DMS 273 (cell line): ENCODE data around the gene C20orf173.
"Not testable (repeated sequence)": the region's sequence is repeated elsewhere in the genome, so short reads cannot be mapped to it uniquely, and the experiment has no call there.

Experiments
- DNase-seq: peaks from one replicate; lab custom pipeline; 2025; ENCODE audit not compliant: unreplicated experiment; lab: John Stamatoyannopoulos, UW

C20orf173 gene

DNA sequence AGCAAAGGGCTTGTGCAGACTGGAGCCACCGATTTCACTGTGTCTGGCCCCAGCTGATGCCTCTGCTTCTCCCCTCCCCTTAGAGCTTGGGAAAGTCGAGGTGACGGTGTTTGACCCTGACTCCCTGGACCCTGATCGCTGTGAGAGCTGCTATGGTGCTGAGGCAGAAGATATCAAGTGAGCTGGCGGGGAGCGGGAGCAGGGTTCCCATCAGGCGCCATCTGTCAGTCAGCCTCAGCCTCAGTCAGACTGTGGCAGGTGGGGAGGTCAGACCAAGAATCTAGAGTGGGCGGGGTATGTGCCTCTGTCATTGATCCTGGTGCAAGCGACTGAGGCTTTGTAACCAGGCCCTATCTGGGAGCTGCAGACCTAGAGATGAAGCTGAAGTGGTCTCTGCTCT is 17.9 kb upstream of the C20orf173 start:
- DNase-seq, result peak; percentile 34

GRCh38 chr20:35546127-35546526 is 16.7 kb upstream of the C20orf173 start:
- DNase-seq, result no peak

GRCh38 chr20:35544941-35545340 is 15.5 kb upstream of the C20orf173 start:
- peak; percentile 22 for DNase-seq

GRCh38 chr20:35544436-35544835 is 15.0 kb upstream of the C20orf173 start:
- no peak for DNase-seq

GRCh38 chr20:35542990-35543389 is 13.5 kb upstream of the C20orf173 start:
- DNase-seq, result no peak

DNA sequence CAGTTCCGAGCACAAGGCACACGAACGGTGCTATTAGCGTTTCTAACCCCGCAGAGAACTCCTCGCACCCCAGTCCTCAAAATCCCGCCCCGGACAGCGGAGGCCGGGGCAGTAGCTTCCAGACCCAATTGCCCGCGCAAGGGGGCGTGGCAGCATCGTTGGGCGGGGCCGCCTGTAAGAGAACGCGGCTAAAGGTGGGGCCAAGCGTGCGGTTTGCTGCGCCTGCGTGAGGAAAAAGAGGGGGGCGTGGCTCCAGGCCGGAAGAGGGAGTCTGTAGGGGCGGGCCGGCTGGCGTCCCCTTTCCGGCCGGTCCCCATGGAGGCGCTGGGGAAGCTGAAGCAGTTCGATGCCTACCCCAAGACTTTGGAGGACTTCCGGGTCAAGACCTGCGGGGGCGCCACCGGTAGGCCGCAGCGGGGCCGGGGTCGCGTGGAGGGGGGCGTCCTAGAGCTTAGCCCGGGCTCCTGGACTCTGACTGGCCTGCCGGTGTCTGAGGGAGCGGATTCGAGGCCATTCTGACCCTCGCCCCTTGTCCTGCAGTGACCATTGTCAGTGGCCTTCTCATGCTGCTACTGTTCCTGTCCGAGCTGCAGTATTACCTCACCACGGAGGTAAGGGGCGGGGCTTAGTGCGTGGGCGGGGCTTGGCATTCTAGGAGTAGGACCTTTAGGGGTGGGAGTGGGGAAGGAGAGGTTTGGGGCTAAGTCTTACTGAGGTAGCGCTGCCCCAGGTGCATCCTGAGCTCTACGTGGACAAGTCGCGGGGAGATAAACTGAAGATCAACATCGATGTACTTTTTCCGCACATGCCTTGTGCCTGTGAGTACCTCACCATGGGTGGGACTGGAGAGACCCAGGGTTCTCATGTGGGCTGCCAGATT is 12.6 kb upstream of the C20orf173 start, which contains the start of gene ERGIC3:
ERGIC3 (plus strand) TSS at position 296 of the 880 bp plus-strand sequence; CDS start at position 316, 20 bp downstream.
- peak; percentile 98 for DNase-seq

DNA sequence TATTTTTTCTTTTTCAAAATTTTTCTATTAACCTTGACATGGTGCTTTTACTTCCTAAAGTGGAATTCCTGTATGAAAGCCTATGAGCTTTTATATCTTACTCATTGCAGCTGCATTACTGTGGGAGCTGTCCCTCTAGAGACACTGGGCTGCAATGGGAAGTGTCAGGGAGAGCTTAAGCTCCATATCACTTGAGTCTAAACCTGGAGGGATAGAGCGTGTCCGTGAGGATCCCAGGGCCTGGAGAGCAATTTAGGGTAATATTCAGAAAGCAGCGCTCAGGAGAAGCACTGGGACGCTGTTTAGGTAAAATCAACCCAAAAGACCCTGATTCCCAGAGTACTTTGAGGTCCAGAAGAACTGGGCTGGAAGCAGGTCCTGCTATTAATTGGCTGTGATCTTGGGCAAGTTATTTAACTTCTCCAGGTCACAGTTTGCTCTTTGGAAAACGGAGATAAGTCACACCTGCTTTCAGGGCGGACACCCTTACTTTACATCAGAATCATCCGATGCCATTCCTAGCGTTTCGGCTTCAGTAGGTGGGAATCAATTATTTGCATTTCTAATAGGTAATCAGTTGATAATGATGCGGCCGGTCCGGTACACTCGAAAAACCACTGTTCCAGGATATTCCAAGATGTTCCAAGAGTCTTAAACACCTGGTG is 11.8 kb upstream of the C20orf173 start:
- no peak for DNase-seq

- peak; percentile 89 for DNase-seq
Observed at GRCh38 chr20:35539756-35540212, 10.3 kb upstream of the C20orf173 start.

DNA sequence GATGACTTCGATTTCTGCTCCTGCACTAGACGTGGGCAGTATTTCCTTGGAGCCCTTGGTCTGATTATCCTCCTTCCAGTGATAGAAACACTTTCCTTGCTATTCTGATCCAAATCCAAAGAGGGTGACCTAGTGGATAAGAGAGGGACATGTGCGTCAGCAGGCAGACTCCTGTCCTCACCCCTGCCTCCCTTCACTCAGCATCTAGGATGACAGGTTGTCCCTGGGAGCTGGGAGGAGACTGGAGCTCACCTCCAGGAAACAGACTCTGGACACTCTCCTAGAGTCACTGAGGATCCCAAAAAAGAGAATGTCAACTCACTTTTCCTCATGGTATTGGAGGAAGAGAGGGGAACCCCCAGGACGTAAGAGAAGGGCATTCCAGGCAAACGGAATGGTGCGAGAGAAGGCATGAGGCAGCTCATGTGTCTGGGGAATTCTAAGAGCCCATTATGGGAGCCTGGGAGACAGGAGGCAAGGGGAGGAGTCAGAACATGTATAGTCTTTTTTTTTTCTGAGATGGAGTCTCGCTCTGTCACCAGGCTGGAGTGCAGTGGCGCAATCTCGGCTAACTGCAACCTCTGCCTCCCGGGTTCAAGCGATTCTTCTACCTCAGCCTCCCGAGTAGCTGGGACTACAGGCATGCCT is 2.2 kb downstream of the C20orf173 start:
- DNase-seq, result no peak

DNA sequence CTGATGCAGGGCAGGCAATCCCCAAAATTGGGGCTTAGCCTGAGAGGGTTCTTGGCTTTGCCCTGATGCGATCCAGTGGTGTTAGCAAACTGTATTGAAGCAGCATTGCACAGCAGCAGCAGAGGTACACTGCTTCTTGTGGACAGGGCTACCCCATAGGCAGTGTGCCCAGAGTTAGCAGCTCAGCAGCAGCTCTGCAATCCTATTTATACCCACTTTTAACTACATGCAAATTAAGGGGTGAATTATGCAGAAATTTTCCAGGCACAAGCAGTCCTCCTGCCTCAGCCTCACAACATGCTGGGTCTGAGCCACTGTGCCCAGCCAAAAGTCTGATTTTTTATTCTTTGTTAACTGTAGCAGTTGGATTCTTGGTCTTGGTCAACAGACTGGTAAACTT is 3.8 kb downstream of the C20orf173 start:
- no peak for DNase-seq

DNA sequence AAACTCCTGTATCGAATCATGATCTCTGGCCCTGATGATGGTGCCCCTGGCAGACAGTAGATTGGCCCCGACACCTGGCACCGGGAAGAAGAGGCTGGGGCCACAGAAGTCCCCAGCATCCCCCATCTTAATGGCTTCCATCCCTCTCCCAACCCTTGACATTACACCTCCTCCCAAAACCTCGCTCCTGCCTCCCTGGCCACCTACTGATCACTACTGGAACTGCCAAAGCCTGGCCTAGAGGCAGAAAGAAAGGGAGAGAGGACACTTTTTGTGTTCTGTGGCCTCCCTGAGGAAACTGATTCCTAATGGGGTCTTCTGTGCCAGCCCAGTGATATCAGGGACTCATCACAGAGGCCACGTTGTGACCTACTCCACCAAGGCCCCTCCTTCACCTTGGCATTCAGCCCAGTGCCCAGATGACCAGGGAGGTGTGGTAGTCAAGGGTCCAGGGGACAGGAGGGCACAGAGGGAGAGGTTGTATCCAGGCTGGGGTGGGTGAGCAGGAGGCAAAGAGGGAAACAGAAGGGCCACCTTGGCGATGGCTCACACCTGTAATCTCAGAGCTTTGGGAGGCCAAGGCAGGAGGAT is 6.1 kb downstream of the C20orf173 start:
- DNase-seq, result peak; percentile 66

DNA sequence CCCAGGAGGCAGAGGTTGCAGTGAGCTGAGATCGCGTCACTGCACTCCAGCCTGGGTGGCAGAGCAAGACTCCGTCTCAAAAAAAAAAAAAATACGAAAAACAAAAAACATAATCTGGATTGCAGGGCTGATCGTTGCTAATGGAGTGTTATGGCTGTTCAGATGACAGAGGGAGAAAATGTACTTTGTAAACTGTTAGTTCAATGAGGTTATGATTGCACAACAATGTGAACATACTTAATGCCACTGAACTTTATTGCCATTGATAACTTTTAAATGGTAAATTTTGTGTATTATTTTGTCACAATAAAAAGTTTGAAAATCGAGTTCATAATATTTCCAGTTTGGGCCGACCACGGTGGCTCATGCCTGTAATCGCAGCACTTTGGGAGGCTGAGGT is 10.5 kb downstream of the C20orf173 start:
- DNase-seq, result no peak

DNA sequence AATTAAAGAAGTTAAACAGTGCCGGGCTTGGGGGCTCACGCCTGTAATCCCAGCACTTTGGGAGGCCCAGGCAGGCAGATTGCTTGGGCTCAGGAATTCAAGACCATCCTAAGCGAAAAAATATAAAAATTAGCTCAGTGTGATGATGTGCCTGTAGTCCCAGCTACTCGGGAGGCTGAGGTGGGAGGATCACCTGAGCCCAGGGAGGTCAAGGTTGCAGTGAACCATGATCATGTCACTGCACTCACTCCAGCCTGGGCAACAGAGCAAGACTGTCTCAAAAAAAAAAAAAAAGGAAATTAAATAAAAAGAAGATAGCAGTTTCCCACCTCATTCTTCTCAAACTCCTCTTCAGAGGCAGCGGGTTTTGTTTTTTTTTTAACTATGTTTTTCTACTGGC is 11.7 kb downstream of the C20orf173 start:
- DNase-seq, result not testable (repeated sequence)

- DNase-seq, result peak; percentile 28
Observed at GRCh38 chr20:35517125-35517524, 12.3 kb downstream of the C20orf173 start.

DNA sequence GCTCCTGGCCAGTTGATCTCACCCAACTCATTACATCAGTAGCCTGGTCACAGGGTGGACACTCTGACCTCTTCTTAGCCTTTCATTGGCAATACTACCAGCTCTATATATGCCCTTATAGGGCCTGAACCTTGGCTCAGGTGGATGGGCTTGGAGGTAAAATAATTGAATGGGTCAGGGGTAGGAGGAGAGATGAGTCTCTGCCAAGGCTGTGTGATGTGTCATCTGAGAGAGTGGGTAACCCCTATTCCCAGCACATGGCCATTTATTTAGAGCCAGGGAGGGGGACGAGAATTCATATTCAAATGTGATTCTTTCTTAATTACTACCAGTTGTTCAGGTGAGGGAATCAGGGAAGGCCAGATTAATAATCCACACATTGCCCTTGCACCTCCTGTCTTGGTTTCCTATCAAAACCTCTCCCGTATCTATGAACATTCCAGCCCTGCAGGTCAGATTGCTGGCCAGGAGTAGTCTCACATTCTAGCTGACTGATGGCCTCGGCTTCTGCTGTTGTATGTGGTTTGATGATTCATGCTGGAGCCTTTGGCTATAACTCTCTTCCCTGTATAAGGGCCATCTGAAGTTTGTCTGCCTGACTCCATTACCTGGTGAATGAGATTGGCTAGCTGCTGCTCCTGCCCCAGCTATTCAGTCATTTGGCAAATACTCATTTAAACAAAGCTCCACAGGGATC is 13.4 kb downstream of the C20orf173 start:
- no peak for DNase-seq

DNA sequence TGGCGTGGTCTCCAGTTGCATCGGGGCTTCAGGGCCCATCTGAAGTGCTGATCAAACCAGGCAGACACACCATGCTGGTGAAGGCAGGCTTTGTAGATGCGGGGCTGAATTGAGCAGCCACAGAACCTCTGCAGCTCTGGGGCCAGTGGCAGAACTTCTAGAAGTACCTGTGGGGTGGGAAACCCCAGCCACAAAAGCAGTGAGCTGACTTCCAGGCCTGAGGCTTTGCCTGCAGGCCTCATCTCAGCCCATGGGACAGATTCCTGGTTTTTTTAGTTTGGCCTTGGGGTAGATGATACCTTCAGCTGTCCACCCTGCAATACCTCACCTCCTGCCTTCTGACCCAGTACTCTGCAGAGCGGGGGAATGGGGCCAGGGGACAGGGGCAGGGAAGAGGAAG is 14.1 kb downstream of the C20orf173 start:
- no peak for DNase-seq

- DNase-seq, result no peak
Observed at GRCh38 chr20:35514371-35514932, 15.0 kb downstream of the C20orf173 start.

- DNase-seq, result peak; percentile 59
Observed at GRCh38 chr20:35511814-35512420, 17.5 kb downstream of the C20orf173 start.

DNA sequence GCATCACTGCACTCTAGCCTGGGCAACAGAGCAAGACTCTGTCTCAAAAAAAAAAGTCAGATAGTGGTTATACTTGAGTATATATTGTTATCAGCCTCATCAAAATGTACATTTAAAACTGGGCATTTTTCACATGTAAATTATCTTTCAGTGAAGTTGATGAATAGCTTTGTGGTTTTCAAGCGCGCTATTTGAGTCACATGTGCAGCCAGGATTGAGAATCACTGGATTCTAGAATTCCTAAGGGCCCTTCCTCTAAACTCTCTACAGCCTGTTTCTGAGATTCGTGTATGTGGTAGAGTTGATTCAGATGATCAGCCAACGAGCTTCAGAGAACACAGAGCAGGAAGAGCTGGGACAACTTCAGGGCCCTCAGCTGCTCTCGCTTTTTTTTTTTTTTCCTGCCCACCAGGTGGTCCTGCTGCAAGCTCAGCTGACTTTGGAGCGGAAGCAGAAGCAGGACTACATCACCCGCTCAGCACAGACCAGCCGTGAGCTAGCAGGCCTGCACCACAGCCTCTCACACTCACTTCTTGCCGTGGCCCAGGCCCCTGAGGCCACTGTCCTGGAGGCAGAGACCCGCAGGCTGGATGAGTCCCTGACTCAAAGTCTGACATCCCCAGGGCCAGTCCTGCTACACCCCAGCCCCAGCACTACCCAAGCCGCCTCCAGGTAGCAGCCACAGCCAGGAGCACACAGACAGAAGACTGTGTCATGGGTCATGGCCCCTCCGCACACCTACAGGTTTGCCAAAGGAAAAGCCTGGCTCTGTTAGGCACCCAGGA is 18.3 kb downstream of the C20orf173 start:
- no peak for DNase-seq
